Right lobe of liver (tissue), 6 donors: ENCODE results near the gene CC2D2B. TPM values are rescaled to one million over a fixed set of nuclear protein-coding genes. Genes with fewer than 3 reads are reported as not detected.
"Not testable (repeated sequence)": the region's sequence is repeated elsewhere in the genome, so short reads cannot be mapped to it uniquely, and the experiment has no call there.

Experiments used
- ATAC-seq, 4 donors: fragments of 200-7000 bp; cut with Tn5 transposase; one replicate each; pipeline ENCODE4 v1.9.1; 2020; ENCODE audit warnings: mild to moderate bottlenecking in 4 of 4, moderate library complexity in 4 of 4
- DNase-seq, 3 donors: peaks; one replicate each; pipeline ENCODE4 v3.0.0-alpha.2; 2020
- H3K27ac ChIP-seq, 3 donors: fragments of 200-600 bp; one replicate each; pipeline ENCODE4 v1.8.0; 2022
- H3K27me3 ChIP-seq, 2 donors: fragments of 200-600 bp; one replicate each; pipeline ENCODE4 v1.8.0; 2022
- H3K36me3 ChIP-seq, 4 donors: fragments of 200-600 bp; sonication (generic) in 1 of 4; one replicate each; pipeline versions ENCODE4 v1.5.1 to v1.8.0; 2017 to 2022; ENCODE audit warnings: control low read depth in 1 of 4
- H3K4me1 ChIP-seq, 4 donors: fragments of 200-600 bp; sonication (generic) in 1 of 4; one replicate each; pipeline versions ENCODE4 v1.5.1 to v1.8.0; 2017 to 2022; ENCODE audit warnings: control low read depth in 1 of 4
- H3K4me3 ChIP-seq, 3 donors: fragments of 200-600 bp; one replicate each; pipeline ENCODE4 v1.8.0; 2022
- H3K9me3 ChIP-seq, 4 donors: fragments of 200-600 bp; sonication (generic) in 1 of 4; one replicate each; pipeline versions ENCODE4 v1.5.1 to v1.8.0; 2017 to 2022; ENCODE audit warnings: control low read depth in 1 of 4
- POLR2A ChIP-seq: fragments of 450-650 bp; IDR thresholded peaks from one replicate; pipeline ENCODE4 v1.6.1; 2017; ENCODE audit warnings: antibody characterized with exemption, mild to moderate bottlenecking
- WGBS: methylation state at CpG from one replicate; pipeline ENCODE4 v1.1.6; 2018; ENCODE audit warnings: low coverage, low lambda C conversion rate; ENCODE audit not compliant: insufficient coverage; ENCODE audit errors: missing lambda C conversion rate; 5-methylcytosine and 5-hydroxymethylcytosine counted together
- intact Hi-C, 2 donors: fragments of 100-400 bp; cut with DNase I; formaldehyde crosslinking; loops; one replicate each; pipeline versions ENCODE4 v1.11.2 to v1.14.1; 2022
- total RNA-seq, 6 experiments: library from RNA; depleted of rRNA in 2 of 6; stranded (reverse); fragments of >200 nt in 2 of 6; fragmentation: NEBNext Ultra II Directional in 3 of 6; extraction: Animal tissue kit (Norgen Biotek cat#: 25700) in 3 of 6; gene quantifications; one replicate each; pipeline versions ENCODE4 v1.1.0 to v1.2.4, GENCODE V29; 2016 to 2023
- TF ChIP-seq, protein P1 (sequence below), 4 donors: fragments of 200-600 bp in 3 of 4; fragments of 450-650 bp in 1 of 4; IDR thresholded peaks; one replicate each; pipeline versions ENCODE4 v1.5.1 to v1.8.0; 2016 to 2022; ENCODE audit warnings: antibody characterized with exemption in 4 of 4, mild to moderate bottlenecking in 2 of 4
- donor health status: DM: no; HTN: yes; CAD: no.
- donor health status: DM: no; HTN: no; CAD: no.
- donor health status: DM: no; HTN: no; CAD: no.
- donor health status: DM: no; HTN: yes; CAD: no.
- donor health status: DM: no; HTN: yes; CAD: no.

The CC2D2B gene
- total RNA-seq, 6 experiments from 2014 or later, result 0.10 to 0.86 (median 0.27) TPM; not detected in 2

DNA sequence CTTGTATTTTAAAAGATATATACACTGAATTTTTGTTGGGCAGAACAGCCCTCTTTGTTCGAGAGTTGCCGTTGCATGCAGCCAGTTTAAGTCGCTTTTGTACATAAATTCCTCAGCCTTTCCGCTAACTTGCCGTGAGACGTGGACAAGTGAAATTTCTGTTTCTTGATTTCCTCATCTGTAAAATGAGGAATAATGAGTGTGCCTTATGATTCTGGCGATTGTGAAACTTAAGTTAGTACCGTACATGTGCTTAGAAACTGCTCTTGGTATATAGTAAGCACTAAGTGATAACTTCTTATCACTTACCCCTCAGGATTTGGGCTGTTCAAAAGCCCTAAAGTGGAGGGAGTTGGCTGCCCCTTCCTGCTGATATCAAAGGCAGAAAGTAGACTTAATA lies 137.0 kb downstream of the CC2D2B start:
- Histone ChIP-seq H3K27ac (peak overlapping the region in 2 of 3 donors; percentile 61 to 81), H3K4me1 (no peaks in the 10 kb centered on the region), H3K9me3 (no peaks in the 10 kb centered on the region), H3K36me3 (no peaks in the 10 kb centered on the region), H3K4me3 (peak overlapping the region; percentile 55 to 68 (median 66)), H3K27me3 (no peaks in the 10 kb centered on the region)
- intact Hi-C loops, result no loop called here
- TF ChIP-seq POLR2A, result no peak
- TF ChIP-seq, protein P1, sequence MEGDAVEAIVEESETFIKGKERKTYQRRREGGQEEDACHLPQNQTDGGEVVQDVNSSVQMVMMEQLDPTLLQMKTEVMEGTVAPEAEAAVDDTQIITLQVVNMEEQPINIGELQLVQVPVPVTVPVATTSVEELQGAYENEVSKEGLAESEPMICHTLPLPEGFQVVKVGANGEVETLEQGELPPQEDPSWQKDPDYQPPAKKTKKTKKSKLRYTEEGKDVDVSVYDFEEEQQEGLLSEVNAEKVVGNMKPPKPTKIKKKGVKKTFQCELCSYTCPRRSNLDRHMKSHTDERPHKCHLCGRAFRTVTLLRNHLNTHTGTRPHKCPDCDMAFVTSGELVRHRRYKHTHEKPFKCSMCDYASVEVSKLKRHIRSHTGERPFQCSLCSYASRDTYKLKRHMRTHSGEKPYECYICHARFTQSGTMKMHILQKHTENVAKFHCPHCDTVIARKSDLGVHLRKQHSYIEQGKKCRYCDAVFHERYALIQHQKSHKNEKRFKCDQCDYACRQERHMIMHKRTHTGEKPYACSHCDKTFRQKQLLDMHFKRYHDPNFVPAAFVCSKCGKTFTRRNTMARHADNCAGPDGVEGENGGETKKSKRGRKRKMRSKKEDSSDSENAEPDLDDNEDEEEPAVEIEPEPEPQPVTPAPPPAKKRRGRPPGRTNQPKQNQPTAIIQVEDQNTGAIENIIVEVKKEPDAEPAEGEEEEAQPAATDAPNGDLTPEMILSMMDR (IDR thresholded peaks at IDR 0.05), result no peak
- DNase-seq (no peak), ATAC-seq (no peak)
- WGBS, result 69% methylated on average over 8 of the region's 8 CpGs

DNA sequence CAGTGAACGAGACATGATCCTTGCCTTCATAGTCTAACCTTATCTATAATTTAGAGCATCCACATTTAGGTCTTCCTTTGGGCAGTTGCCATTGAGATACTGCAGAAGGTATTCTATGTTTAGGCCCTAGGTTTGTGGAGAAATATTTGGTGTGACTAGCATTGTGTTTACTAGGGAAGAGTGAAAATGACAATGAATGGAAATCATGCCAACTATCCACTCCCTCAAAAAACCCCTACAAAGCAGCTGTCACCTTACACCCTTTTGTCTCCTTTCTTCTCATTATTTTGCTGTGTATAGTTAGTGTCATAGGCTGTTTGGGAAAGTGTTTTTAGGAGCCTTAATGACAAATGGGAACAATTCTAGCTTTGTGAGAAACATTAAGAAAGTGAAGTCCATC lies 138.8 kb downstream of the CC2D2B start:
- ATAC-seq (no peak), DNase-seq (no peak)
- intact Hi-C loops, result no loop called here
- 100% methylated on average over 1 of the region's 1 CpG for WGBS
- Histone ChIP-seq H3K27me3 (no peaks in the 10 kb centered on the region), H3K4me3 (no peak overlapping the region), H3K36me3 (no peaks in the 10 kb centered on the region), H3K27ac (no peak overlapping the region), H3K9me3 (no peaks in the 10 kb centered on the region), H3K4me1 (no peaks in the 10 kb centered on the region)
- TF ChIP-seq, protein P1 (IDR thresholded peaks at IDR 0.05), result no peak
- no peak for TF ChIP-seq POLR2A

DNA sequence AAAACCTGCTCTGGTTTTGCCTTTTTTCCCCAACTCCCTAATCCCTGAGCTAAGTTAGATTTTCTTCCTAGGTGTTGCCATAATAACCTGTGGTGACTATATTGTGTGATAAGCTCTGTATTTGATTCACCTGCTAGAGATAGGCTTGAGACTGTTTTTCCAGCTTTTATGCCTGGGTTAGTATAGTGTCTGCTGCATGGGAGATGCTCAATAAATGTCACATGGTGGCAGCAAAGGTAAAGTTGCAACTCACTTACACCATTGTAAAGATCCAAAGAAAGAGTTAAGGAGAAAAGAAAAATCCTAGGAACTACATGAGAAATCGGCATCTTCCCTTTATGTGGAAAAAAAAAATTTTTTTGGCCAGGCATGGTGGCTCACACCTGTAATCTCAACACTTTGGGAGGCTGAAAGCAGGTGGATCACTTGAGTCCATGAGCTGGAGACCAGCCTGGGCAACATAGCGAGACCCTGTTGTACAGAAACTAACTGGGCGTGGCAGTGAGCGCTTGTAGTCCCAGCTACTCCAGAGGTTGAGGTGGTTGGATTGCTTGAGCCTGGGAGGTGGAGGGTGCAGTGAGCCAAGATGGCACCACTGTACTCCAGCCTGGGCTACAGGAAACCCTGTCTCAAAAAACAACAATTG lies 139.4 kb downstream of the CC2D2B start:
- Histone ChIP-seq H3K9me3 (no peaks in the 10 kb centered on the region), H3K4me3 (no peak overlapping the region), H3K4me1 (no peaks in the 10 kb centered on the region), H3K36me3 (no peaks in the 10 kb centered on the region), H3K27ac (no peak overlapping the region), H3K27me3 (no peaks in the 10 kb centered on the region)
- DNase-seq, result no peak
- intact Hi-C loops, result no loop called here
- no peak for TF ChIP-seq POLR2A
- TF ChIP-seq, protein P1 (IDR thresholded peaks at IDR 0.05), result peak in 2 of 4 donors; percentile 8 to 15
- ATAC-seq, result no peak
- no CpG with 5 or more reads among the region's 4 CpGs for WGBS

DNA sequence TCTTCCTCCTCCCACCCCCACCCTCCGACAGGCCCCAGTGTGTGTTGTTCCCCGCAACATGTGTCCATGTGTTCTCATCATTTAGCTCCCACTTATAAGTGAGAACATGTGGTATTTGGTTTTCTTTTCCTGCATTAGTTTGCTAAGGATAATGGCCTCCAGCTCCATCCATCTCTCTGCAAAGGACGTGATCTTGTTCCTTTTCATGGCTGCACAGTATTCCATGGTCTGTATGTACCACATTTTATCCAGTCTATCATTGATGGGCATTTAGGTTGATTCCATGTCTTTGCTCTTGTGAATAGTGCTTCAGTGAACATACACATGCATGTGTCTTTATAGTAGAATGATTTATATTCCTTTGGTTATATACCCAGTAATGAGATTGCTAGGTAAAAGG lies 140.2 kb downstream of the CC2D2B start:
- 100% methylated on average over 1 of the region's 3 CpGs for WGBS
- H3K27me3 ChIP-seq, H3K36me3 ChIP-seq, ATAC-seq, intact Hi-C loops, H3K4me1 ChIP-seq, H3K4me3 ChIP-seq, H3K9me3 ChIP-seq, H3K27ac ChIP-seq, DNase-seq: not testable (repeated sequence)

DNA sequence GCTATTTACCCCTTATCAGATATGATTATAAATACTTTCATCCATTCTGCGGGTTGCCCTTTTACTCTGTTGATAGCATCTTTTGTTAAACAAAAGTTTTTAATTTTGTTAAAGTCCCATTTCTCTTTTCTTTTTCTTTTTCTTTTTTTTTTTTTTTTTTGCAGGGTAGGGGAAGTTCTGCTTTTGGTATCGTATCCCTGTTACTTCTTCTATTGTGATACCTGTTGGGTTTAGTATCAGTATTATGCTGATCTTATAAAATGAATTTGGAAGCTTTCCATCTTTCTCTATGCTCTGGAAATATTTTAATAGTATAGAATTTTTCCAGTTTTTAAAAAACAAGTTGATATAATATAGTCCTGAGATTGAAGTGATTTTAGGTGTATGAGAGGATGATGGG lies 141.6 kb downstream of the CC2D2B start:
- ATAC-seq (no peak), DNase-seq (no peak)
- Histone ChIP-seq H3K27ac (no peak overlapping the region), H3K36me3 (no peaks in the 10 kb centered on the region), H3K4me1 (no peaks in the 10 kb centered on the region), H3K9me3 (no peaks in the 10 kb centered on the region), H3K4me3 (no peak overlapping the region), H3K27me3 (no peaks in the 10 kb centered on the region)
- 54% methylated on average over 1 of the region's 2 CpGs for WGBS
- no peak for TF ChIP-seq POLR2A
- TF ChIP-seq, protein P1 (IDR thresholded peaks at IDR 0.05), result no peak
- intact Hi-C loops, result no loop called here
